ENCODE results near the gene PCP2. TPM values are rescaled to one million over a fixed set of nuclear protein-coding genes. Genes with fewer than 3 reads are reported as not detected.

Gene PCP2
- total and polyA plus RNA-seq, 2 of the 13 experiments (the other 11 are each of a cell fraction or from before 2014, with no cell fraction given): 0.62 TPM; not detected in 1

DNA sequence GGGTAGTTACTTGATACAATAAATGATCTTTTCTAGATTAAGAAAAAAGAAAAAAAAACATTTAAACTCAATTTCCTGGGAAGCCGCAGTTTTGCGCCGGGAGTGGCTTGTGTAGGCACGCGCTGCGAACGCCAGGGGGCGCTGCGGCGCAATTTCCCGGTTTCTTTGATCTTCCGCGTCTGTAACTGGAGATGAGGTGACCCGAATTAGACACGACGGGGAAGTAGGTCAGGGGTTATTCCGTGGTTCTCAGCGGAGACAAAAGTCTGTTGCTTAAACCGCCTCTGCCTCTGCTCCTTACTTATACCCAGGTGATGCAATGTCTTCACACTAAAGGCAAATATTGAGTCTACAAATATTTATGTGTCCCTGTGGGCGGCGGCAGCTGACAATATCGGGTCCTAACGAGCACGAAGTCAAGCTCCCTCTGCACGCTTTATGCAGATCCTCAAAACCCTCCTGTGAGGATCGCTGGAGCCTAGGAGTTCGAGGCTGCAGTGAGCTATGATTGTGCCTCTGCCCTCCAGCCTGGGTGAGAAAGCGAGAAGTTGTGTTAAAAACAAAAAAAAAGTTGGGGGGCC is 18.6 kb upstream of the PCP2 start (continued):
- TF ChIP-seq, protein P1, sequence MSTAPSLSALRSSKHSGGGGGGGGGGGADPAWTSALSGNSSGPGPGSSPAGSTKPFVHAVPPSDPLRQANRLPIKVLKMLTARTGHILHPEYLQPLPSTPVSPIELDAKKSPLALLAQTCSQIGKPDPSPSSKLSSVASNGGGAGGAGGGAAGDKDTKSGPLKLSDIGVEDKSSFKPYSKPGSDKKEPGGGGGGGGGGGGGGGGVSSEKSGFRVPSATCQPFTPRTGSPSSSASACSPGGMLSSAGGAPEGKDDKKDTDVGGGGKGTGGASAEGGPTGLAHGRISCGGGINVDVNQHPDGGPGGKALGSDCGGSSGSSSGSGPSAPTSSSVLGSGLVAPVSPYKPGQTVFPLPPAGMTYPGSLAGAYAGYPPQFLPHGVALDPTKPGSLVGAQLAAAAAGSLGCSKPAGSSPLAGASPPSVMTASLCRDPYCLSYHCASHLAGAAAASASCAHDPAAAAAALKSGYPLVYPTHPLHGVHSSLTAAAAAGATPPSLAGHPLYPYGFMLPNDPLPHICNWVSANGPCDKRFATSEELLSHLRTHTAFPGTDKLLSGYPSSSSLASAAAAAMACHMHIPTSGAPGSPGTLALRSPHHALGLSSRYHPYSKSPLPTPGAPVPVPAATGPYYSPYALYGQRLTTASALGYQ (CRISPR knock-in tag; IDR thresholded peaks at IDR 0.05): 0 out of 2 replicates have a peak, but pooled peaks have one; percentile 61
- TF ChIP-seq, protein P2, sequence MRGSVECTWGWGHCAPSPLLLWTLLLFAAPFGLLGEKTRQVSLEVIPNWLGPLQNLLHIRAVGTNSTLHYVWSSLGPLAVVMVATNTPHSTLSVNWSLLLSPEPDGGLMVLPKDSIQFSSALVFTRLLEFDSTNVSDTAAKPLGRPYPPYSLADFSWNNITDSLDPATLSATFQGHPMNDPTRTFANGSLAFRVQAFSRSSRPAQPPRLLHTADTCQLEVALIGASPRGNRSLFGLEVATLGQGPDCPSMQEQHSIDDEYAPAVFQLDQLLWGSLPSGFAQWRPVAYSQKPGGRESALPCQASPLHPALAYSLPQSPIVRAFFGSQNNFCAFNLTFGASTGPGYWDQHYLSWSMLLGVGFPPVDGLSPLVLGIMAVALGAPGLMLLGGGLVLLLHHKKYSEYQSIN (CRISPR knock-in tag; IDR thresholded peaks at IDR 0.05; ENCODE audit: borderline replicate concordance): no peak
- TF ChIP-seq CREM (IDR thresholded peaks at IDR 0.05) (peak; percentile 78), CREM (CRISPR knock-in tag; IDR thresholded peaks at IDR 0.05) (no peak), SNRNP70 (IDR thresholded peaks at IDR 0.05; ENCODE audit: low read depth, low read length) (no peak), ISX (CRISPR knock-in tag; conservative IDR thresholded peaks at IDR 0.05) (no peak), TCF7L2 (IDR thresholded peaks at IDR 0.05; ENCODE audit: low read depth, low read length) (peak; percentile 91), ASH2L (IDR thresholded peaks at IDR 0.05; ENCODE audit: insufficient read length, low read depth, low read length) (peak; percentile 70), ZNF615 (CRISPR knock-in tag; IDR thresholded peaks at IDR 0.05; ENCODE audit: borderline replicate concordance) (no peak), ZNF235 (CRISPR knock-in tag; IDR thresholded peaks at IDR 0.05; ENCODE audit: borderline replicate concordance) (no peak), GLI4 (CRISPR knock-in tag; IDR thresholded peaks at IDR 0.05; ENCODE audit: borderline replicate concordance) (no peak), ATF7 (IDR thresholded peaks at IDR 0.05) (peak; percentile 49; the same call in 1 of the 2 replicates), ATF7 (CRISPR knock-in tag; IDR thresholded peaks at IDR 0.05) (no peak; the same call in 1 of the 2 replicates), RXRB (CRISPR knock-in tag; IDR thresholded peaks at IDR 0.05; ENCODE audit: borderline replicate concordance) (peak; percentile 100)
- TF ChIP-seq, protein P3, sequence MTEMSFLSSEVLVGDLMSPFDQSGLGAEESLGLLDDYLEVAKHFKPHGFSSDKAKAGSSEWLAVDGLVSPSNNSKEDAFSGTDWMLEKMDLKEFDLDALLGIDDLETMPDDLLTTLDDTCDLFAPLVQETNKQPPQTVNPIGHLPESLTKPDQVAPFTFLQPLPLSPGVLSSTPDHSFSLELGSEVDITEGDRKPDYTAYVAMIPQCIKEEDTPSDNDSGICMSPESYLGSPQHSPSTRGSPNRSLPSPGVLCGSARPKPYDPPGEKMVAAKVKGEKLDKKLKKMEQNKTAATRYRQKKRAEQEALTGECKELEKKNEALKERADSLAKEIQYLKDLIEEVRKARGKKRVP (CRISPR knock-in tag; IDR thresholded peaks at IDR 0.05): peak in 1 of 2 experiments; percentile 98; a peak in 2 of 4 replicates
- TF ChIP-seq, protein P4, sequence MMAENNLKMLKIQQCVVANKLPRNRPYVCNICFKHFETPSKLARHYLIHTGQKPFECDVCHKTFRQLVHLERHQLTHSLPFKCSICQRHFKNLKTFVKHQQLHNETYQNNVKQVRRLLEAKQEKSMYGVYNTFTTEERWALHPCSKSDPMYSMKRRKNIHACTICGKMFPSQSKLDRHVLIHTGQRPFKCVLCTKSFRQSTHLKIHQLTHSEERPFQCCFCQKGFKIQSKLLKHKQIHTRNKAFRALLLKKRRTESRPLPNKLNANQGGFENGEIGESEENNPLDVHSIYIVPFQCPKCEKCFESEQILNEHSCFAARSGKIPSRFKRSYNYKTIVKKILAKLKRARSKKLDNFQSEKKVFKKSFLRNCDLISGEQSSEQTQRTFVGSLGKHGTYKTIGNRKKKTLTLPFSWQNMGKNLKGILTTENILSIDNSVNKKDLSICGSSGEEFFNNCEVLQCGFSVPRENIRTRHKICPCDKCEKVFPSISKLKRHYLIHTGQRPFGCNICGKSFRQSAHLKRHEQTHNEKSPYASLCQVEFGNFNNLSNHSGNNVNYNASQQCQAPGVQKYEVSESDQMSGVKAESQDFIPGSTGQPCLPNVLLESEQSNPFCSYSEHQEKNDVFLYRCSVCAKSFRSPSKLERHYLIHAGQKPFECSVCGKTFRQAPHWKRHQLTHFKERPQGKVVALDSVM (CRISPR knock-in tag; IDR thresholded peaks at IDR 0.05): no peak; the same call in 1 of the 2 replicates
- TF ChIP-seq, protein P5, sequence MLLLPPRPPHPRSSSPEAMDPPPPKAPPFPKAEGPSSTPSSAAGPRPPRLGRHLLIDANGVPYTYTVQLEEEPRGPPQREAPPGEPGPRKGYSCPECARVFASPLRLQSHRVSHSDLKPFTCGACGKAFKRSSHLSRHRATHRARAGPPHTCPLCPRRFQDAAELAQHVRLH (CRISPR knock-in tag; IDR thresholded peaks at IDR 0.05; ENCODE audit: borderline replicate concordance, low read depth): peak; percentile 30; the same call in 1 of the 2 replicates
- TF ChIP-seq, protein P6, sequence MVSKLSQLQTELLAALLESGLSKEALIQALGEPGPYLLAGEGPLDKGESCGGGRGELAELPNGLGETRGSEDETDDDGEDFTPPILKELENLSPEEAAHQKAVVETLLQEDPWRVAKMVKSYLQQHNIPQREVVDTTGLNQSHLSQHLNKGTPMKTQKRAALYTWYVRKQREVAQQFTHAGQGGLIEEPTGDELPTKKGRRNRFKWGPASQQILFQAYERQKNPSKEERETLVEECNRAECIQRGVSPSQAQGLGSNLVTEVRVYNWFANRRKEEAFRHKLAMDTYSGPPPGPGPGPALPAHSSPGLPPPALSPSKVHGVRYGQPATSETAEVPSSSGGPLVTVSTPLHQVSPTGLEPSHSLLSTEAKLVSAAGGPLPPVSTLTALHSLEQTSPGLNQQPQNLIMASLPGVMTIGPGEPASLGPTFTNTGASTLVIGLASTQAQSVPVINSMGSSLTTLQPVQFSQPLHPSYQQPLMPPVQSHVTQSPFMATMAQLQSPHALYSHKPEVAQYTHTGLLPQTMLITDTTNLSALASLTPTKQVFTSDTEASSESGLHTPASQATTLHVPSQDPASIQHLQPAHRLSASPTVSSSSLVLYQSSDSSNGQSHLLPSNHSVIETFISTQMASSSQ (IDR thresholded peaks at IDR 0.05; ENCODE audit: low read depth): no peak
- TF ChIP-seq, protein P6 (CRISPR knock-in tag; IDR thresholded peaks at IDR 0.05; ENCODE audit: borderline replicate concordance): peak; percentile 36; the same call in 1 of the 2 replicates
